Stomach (tissue), 19 donors: ENCODE results near the gene GYPE. TPM values are rescaled to one million over a fixed set of nuclear protein-coding genes. Genes with fewer than 3 reads are reported as not detected.
"Not testable (repeated sequence)": the region's sequence is repeated elsewhere in the genome, so short reads cannot be mapped to it uniquely, and the experiment has no call there.

ENCODE experiments used
- DNase-seq, 2 donors: peaks; one replicate each; pipeline versions ENCODE4 v3.0.0 to v3.0.0-alpha.2; 2013 to 2019
- H3K27ac ChIP-seq, 5 donors: fragments of 200-600 bp in 4 of 5; sonication (generic) in 4 of 5; one replicate each; pipeline ENCODE4 v1.5.1; 2013 to 2019; ENCODE audit warnings: mild to moderate bottlenecking in 1 of 5, moderate library complexity in 1 of 5
- H3K27me3 ChIP-seq, 3 donors: fragments of 200-600 bp; sonication (generic); one replicate each; pipeline ENCODE4 v1.5.1; 2017 to 2019; ENCODE audit warnings: mixed run types in 1 of 3
- H3K36me3 ChIP-seq, 4 donors: fragments of 200-600 bp; sonication (generic); 1 replicate in 3 of 4; 2 replicates in 1 of 4; pipeline ENCODE4 v1.5.1; 2016 to 2019
- H3K4me1 ChIP-seq, 4 donors: fragments of 200-600 bp; sonication (generic); one replicate each; pipeline ENCODE4 v1.5.1; 2016 to 2019
- H3K4me3 ChIP-seq, 4 donors: fragments of 200-600 bp; sonication (generic) in 3 of 4; one replicate each; pipeline ENCODE4 v1.5.1; 2016 to 2019; ENCODE audit warnings: mild to moderate bottlenecking in 1 of 4
- H3K9me3 ChIP-seq, 4 donors: fragments of 200-600 bp; sonication (generic); one replicate each; pipeline ENCODE4 v1.5.1; 2016 to 2019
- EP300 ChIP-seq: sonication (generic); formaldehyde crosslinking; IDR thresholded peaks from one replicate; pipeline ENCODE4 v1.6.1; 2017; ENCODE audit warnings: antibody characterized with exemption
- POLR2A ChIP-seq, 4 donors: fragments of 450-650 bp; IDR thresholded peaks; one replicate each; pipeline ENCODE4 v1.6.1; 2016; ENCODE audit warnings: antibody characterized with exemption in 4 of 4, control low read depth in 2 of 4, mild to moderate bottlenecking in 1 of 4, moderate library complexity in 1 of 4
- POLR2AphosphoS5 ChIP-seq, 3 donors: sonication (generic); formaldehyde crosslinking; IDR thresholded peaks; one replicate each; pipeline ENCODE4 v1.6.1; 2016; ENCODE audit warnings: antibody characterized with exemption in 3 of 3
- WGBS, 5 donors: extraction: QIAGEN DNeasy Blood & Tissue Kit in 3 of 5; methylation state at CpG; one replicate each; pipeline versions ENCODE4 v1.1.5 to v1.1.7; 2013 to 2018; 5-methylcytosine and 5-hydroxymethylcytosine counted together
- intact Hi-C: fragments of 100-400 bp; cut with DNase I; formaldehyde crosslinking; loops from one replicate; pipeline ENCODE4 v1.15.1; 2023; ENCODE audit warnings: low total_unique reads
- long read RNA-seq, 10 donors: transcript quantifications; one replicate each; lab custom pipeline, GENCODE V29; 2026
- polyA plus RNA-seq, 3 donors: library from polyadenylated mRNA; stranded (reverse); fragments of 200-250 nt; gene quantifications; one replicate each; pipeline ENCODE4 v1.2.3, GENCODE V29; 2013
- total RNA-seq, 5 donors: library from RNA; depleted of rRNA; stranded (reverse); fragments of >200 nt; gene quantifications; one replicate each; pipeline versions ENCODE4 v1.1.0 to v1.2.3, GENCODE V29; 2014 to 2016
- TF ChIP-seq, protein P1 (sequence below), 7 experiments: fragments of 450-650 bp in 4 of 7; fragments of 200-600 bp in 3 of 7; sonication (generic) in 3 of 7; IDR thresholded peaks; one replicate each; pipeline ENCODE4 v1.5.1; 2016 to 2019; ENCODE audit warnings: antibody characterized with exemption in 7 of 7, control low read depth in 2 of 7, mild to moderate bottlenecking in 1 of 7
- donor health status: healthy with polysubstance abuse.
- donor health status: Bipolar disorder and iron deficiency.
- donor health status: healthy.

GYPE gene
- total RNA-seq (1 to 10 TPM in 1 of 5 donors, not detected in 4; 1.8 TPM), polyA plus RNA-seq (under 1 TPM; 0.53 to 1.00 (median 0.92) TPM)
- long read RNA-seq, donor 1, result 0 reads
- long read RNA-seq, donor 2, result 0 reads
- long read RNA-seq, donor 3, result 0 reads
- long read RNA-seq, donor 4, result 0 reads
- long read RNA-seq, donor 5, result 0 reads
- long read RNA-seq, donor 6, result 0 reads
- long read RNA-seq, donor 7, partial matches to known transcripts, result 0 of 1 reads
- long read RNA-seq, donor 7, other reads (novel, unspliced or antisense), result 0 of 1 reads
- long read RNA-seq, donor 8, result 0 reads
- long read RNA-seq, donor 9, result 0 reads
- long read RNA-seq, donor 10, result 0 reads

GRCh38 chr4:143905440-143905839 lies at the start of gene GYPE:
GYPE (minus strand) TSS chr4:143905559; CDS start chr4:143905507, 52 bp downstream.
- WGBS, 5 donors, result 85 to 100% (median 94%) methylated on average over 2 of the region's 2 CpGs
- not testable (repeated sequence) for DNase-seq

DNA sequence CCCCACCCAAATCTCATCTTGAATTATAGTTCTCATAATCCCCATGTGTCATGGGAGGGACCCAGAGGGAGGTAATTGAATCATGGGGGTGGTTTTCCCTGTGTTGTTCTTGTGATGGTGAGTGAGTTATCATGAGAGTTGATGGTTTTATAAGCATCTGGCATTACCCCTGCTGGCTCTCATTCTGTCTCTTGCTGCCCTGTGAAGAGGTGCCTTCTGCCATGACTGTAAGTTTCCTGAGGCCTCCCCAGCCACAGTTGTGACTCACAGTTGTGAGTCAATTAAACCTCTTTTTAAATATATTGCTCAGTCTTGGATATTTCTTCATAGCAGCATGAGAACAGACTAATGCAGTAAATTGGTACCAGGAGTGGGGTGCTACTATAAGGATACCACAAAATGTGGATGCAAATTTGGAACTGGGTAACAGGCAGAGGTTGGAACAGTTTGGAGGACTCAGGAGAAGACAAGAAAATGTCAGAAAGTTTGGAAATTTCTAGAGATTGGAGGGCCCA lies 46.2 kb upstream of the GYPE start:
- H3K4me3 ChIP-seq, H3K36me3 ChIP-seq, H3K27me3 ChIP-seq, H3K4me1 ChIP-seq, DNase-seq, intact Hi-C loops, H3K27ac ChIP-seq: not testable (repeated sequence)
- peaks cover 2 to 25% (median 14%) of the 10 kb centered on the region in 4 donors for H3K9me3 ChIP-seq

More at GRCh38 chr4:143905440-143905839, at the start of gene GYPE:
- H3K36me3 ChIP-seq, H3K27ac ChIP-seq, H3K27me3 ChIP-seq, intact Hi-C loops, H3K4me3 ChIP-seq, H3K9me3 ChIP-seq, H3K4me1 ChIP-seq: not testable (repeated sequence)

- H3K27ac ChIP-seq, intact Hi-C loops, H3K4me1 ChIP-seq, H3K4me3 ChIP-seq, H3K27me3 ChIP-seq, H3K36me3 ChIP-seq, DNase-seq: not testable (repeated sequence)
- WGBS, 5 donors, result 92 to 97% (median 95%) methylated on average over 4 of the region's 4 CpGs
- H3K9me3 ChIP-seq, result peaks cover 2 to 25% (median 14%) of the 10 kb centered on the region in 4 donors
Measured at GRCh38 chr4:143950967-143951366, 45.6 kb upstream of the GYPE start.

DNA sequence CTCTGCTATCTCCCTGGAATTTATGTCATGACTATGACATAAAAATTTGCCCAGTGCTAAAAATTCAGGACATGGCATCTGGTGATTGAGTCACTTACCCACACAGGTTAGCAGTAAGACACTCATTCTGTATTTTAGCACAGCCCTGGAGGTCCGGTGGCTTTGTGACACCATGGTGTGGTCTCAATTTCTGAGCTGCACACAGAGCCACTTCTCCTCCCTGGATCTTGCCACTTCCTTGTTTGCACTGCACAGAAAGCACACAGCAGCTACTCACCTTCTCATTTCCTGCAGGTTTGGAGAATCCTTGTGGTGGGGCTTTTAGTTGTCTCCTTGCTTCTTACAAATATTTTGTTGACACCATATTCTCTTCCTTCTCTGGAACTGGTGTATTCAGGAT lies 44.8 kb upstream of the GYPE start:
- 0 to 67% (median 58%) methylated on average over 1 of the region's 1 CpG for WGBS, 5 donors
- H3K4me1 ChIP-seq, H3K36me3 ChIP-seq, H3K4me3 ChIP-seq, H3K27ac ChIP-seq, H3K27me3 ChIP-seq, intact Hi-C loops, DNase-seq: not testable (repeated sequence)
- H3K9me3 ChIP-seq, result peaks cover 2 to 25% (median 14%) of the 10 kb centered on the region in 4 donors

- H3K27ac ChIP-seq, intact Hi-C loops, DNase-seq, H3K27me3 ChIP-seq, H3K4me1 ChIP-seq, H3K4me3 ChIP-seq, H3K36me3 ChIP-seq: not testable (repeated sequence)
- WGBS, 5 donors, result 32 to 43% (median 40%) methylated on average over 1 of the region's 1 CpG
- peaks cover 2 to 21% (median 10%) of the 10 kb centered on the region in 4 donors for H3K9me3 ChIP-seq
Measured at GRCh38 chr4:143947493-143947892, 42.1 kb upstream of the GYPE start.

DNA sequence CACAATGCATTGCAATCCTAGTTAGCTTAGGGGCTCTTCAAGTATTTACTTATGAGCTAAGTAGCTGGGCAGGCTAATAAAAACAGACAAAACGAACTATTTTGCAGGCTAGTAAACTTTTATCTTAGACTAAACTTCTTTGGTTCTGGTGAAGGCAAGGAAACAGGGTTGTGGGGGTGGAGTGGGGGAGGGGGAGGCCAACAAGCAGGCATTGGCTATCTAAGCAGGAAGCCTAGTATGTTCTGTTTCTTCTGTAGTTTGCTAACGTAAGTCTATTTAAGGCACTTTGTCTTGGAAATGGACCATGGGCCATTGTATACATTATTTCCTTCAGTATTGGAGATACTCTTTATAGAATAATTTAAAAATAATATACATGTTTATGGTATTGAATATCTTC lies 35.3 kb upstream of the GYPE start:
- 42 to 79% (median 57%) methylated on average over 2 of the region's 2 CpGs for WGBS, 5 donors
- intact Hi-C loops, result not testable (repeated sequence)

GRCh38 chr4:143939528-143939927 lies 34.2 kb upstream of the GYPE start:
- Histone ChIP-seq H3K27ac (no peak overlapping the region), H3K9me3 (no peaks in the 10 kb centered on the region), H3K36me3 (no peaks in the 10 kb centered on the region), H3K27me3 (no peaks in the 10 kb centered on the region), H3K4me3 (no peak overlapping the region), H3K4me1 (no peaks in the 10 kb centered on the region)
- 91 to 100% (median 96%) methylated on average over 2 of the region's 2 CpGs for WGBS, 5 donors
- TF ChIP-seq, protein P1, sequence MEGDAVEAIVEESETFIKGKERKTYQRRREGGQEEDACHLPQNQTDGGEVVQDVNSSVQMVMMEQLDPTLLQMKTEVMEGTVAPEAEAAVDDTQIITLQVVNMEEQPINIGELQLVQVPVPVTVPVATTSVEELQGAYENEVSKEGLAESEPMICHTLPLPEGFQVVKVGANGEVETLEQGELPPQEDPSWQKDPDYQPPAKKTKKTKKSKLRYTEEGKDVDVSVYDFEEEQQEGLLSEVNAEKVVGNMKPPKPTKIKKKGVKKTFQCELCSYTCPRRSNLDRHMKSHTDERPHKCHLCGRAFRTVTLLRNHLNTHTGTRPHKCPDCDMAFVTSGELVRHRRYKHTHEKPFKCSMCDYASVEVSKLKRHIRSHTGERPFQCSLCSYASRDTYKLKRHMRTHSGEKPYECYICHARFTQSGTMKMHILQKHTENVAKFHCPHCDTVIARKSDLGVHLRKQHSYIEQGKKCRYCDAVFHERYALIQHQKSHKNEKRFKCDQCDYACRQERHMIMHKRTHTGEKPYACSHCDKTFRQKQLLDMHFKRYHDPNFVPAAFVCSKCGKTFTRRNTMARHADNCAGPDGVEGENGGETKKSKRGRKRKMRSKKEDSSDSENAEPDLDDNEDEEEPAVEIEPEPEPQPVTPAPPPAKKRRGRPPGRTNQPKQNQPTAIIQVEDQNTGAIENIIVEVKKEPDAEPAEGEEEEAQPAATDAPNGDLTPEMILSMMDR (IDR thresholded peaks at IDR 0.05), result no peak
- TF ChIP-seq EP300, result no peak
- no peak for TF ChIP-seq POLR2A (IDR thresholded peaks at IDR 0.05)
- TF ChIP-seq POLR2AphosphoS5 (IDR thresholded peaks at IDR 0.05), result no peak
- DNase-seq, result no peak
- intact Hi-C loops, result no loop called here

More for the DNA sequence above, 35.3 kb upstream of the GYPE start:
- H3K27me3 ChIP-seq, H3K27ac ChIP-seq, H3K9me3 ChIP-seq, H3K4me3 ChIP-seq, H3K36me3 ChIP-seq, H3K4me1 ChIP-seq, DNase-seq: not testable (repeated sequence)

DNA sequence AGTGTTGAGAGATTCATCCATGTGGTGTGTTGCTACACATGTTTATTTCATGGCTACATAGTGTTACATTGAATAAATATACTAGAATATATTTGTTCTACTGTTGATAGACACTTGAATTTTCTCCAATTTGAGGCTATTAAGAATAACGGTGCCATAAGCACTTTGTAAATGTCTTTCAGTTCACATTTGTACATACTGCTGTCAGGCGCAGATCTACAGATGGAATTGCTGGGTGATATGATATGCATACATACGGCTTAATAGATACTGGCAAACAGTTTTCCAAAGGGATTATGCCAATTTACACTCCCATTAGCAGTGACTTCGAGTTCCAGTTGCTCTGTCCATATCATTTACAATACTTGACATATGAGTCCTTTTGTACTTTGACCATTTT lies 33.5 kb upstream of the GYPE start:
- intact Hi-C loops, H3K36me3 ChIP-seq: not testable (repeated sequence)

More for the DNA sequence above, 33.5 kb upstream of the GYPE start:
- not testable (repeated sequence) for H3K4me3 ChIP-seq, H3K4me1 ChIP-seq, DNase-seq, H3K27ac ChIP-seq, H3K9me3 ChIP-seq, H3K27me3 ChIP-seq
- WGBS, 5 donors, result 61 to 76% (median 71%) methylated on average over 4 of the region's 4 CpGs
